ELR (cell line): ENCODE data around the gene TAS1R3.

Experiments used
- DNase-seq: peaks from one replicate; pipeline ENCODE4 v3.0.0-alpha.2; 2015; ENCODE audit warnings: low read depth

Gene TAS1R3

GRCh38 chr1:1331068-1331965 lies at the start of gene TAS1R3:
TAS1R3 (plus strand) TSS chr1:1331280; CDS start chr1:1331346, 66 bp downstream.
- peak; percentile 40 for DNase-seq

GRCh38 chr1:1281533-1282321 lies 49.4 kb upstream of the TAS1R3 start:
- peak; percentile 88 for DNase-seq

GRCh38 chr1:1282998-1283397 lies 48.1 kb upstream of the TAS1R3 start:
- DNase-seq, result peak; percentile 71

- DNase-seq, result peak; percentile 52
These were observed 47.3 kb upstream of the TAS1R3 start for GRCh38 chr1:1283821-1284220.

- DNase-seq, result no peak
These were observed 46.6 kb upstream of the TAS1R3 start for GRCh38 chr1:1284221-1285101.

- DNase-seq, result no peak
These were observed 45.9 kb upstream of the TAS1R3 start for GRCh38 chr1:1285102-1285571.

- no peak for DNase-seq
These were observed 45.3 kb upstream of the TAS1R3 start for GRCh38 chr1:1285611-1286311.

GRCh38 chr1:1286313-1287261 lies 44.5 kb upstream of the TAS1R3 start:
- no peak for DNase-seq

GRCh38 chr1:1287288-1288110 lies 43.6 kb upstream of the TAS1R3 start:
- no peak for DNase-seq

- no peak for DNase-seq
These were observed 40.8 kb upstream of the TAS1R3 start for GRCh38 chr1:1290238-1290731.

- no peak for DNase-seq
These were observed 40.0 kb upstream of the TAS1R3 start for GRCh38 chr1:1291023-1291528.

- peak; percentile 59 for DNase-seq
These were observed 39.3 kb upstream of the TAS1R3 start for GRCh38 chr1:1291548-1292441.

- DNase-seq, result no peak
These were observed 38.7 kb upstream of the TAS1R3 start for GRCh38 chr1:1292442-1292779.

- DNase-seq, result no peak
These were observed 38.2 kb upstream of the TAS1R3 start for GRCh38 chr1:1292851-1293250.

GRCh38 chr1:1293263-1294249 lies 37.5 kb upstream of the TAS1R3 start:
- DNase-seq, result no peak

GRCh38 chr1:1294250-1294890 lies 36.7 kb upstream of the TAS1R3 start:
- no peak for DNase-seq
